ENCODE results near the gene CACNA1C.

CACNA1C gene

DNA sequence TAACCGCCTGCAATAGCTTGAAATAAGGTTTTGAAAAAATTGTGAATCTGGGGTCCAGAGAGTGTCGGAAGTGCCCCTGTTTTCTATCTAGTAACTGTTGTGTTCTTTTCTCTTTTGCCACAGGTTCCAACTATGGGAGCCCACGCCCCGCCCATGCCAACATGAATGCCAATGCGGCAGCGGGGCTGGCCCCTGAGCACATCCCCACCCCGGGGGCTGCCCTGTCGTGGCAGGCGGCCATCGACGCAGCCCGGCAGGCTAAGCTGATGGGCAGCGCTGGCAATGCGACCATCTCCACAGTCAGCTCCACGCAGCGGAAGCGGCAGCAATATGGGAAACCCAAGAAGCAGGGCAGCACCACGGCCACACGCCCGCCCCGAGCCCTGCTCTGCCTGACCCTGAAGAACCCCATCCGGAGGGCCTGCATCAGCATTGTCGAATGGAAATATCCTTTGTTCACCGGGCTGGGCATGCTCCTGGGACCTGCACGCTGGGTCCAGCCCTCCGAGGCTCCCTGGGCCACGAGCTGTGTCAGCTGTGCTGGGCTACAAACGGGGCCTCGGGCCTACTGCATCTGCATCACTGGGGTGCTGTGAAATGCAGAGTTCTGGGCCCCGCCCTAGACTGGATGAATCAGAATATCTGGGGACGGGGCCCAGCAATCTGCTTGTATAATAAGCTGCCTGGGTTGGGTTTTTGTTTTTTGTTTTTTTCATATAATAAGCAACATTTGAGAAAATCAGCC is 62.5 kb downstream of the CACNA1C start:
- H3K27ac ChIP-seq, result no peak overlapping the region
- TF ChIP-seq, protein P1, sequence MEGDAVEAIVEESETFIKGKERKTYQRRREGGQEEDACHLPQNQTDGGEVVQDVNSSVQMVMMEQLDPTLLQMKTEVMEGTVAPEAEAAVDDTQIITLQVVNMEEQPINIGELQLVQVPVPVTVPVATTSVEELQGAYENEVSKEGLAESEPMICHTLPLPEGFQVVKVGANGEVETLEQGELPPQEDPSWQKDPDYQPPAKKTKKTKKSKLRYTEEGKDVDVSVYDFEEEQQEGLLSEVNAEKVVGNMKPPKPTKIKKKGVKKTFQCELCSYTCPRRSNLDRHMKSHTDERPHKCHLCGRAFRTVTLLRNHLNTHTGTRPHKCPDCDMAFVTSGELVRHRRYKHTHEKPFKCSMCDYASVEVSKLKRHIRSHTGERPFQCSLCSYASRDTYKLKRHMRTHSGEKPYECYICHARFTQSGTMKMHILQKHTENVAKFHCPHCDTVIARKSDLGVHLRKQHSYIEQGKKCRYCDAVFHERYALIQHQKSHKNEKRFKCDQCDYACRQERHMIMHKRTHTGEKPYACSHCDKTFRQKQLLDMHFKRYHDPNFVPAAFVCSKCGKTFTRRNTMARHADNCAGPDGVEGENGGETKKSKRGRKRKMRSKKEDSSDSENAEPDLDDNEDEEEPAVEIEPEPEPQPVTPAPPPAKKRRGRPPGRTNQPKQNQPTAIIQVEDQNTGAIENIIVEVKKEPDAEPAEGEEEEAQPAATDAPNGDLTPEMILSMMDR (conservative IDR thresholded peaks at IDR 0.05), result no peak

DNA sequence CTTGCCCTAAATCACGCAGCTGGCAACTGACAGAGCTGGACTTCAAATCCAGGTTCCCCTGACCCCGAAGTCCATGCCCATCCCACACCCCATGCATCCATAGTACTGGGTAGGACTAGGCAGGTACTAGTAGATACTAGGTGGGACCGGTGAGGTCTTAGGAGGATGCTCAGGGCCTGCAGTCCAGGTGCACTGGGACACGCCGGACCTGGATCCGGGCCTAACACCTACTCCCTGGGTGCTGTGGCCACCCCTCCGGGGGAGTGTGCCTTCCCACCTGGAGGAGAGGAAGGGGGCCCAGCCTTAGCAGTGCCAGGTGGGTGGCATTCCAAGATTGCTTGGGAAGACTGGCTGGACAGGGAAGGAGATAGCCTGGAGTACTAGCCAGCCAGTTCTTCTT is 64.8 kb downstream of the CACNA1C start:
- TF ChIP-seq, protein P1 (conservative IDR thresholded peaks at IDR 0.05), result no peak
- no peak overlapping the region for H3K27ac ChIP-seq

DNA sequence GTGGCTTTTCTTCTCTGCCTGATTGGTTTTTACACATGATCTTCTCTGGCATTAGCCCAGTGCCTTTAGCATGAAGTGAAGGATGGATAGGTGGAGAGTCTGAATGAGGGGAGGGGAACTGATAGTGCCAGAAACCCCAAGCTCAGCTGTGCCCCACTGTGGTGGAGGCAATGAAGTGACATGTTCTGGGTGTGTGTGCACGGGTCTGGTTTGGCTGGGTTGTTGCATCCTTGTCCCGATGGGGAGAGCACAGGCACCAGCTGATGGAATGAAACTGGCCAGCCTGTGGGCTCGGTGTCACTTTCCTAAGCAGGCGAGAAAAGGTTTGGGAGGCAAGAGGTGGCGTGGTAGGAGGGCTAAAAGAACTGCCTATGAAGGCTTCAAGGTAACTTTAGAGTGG is 65.3 kb downstream of the CACNA1C start:
- no peak overlapping the region for H3K27ac ChIP-seq
- TF ChIP-seq, protein P1 (conservative IDR thresholded peaks at IDR 0.05), result no peak

DNA sequence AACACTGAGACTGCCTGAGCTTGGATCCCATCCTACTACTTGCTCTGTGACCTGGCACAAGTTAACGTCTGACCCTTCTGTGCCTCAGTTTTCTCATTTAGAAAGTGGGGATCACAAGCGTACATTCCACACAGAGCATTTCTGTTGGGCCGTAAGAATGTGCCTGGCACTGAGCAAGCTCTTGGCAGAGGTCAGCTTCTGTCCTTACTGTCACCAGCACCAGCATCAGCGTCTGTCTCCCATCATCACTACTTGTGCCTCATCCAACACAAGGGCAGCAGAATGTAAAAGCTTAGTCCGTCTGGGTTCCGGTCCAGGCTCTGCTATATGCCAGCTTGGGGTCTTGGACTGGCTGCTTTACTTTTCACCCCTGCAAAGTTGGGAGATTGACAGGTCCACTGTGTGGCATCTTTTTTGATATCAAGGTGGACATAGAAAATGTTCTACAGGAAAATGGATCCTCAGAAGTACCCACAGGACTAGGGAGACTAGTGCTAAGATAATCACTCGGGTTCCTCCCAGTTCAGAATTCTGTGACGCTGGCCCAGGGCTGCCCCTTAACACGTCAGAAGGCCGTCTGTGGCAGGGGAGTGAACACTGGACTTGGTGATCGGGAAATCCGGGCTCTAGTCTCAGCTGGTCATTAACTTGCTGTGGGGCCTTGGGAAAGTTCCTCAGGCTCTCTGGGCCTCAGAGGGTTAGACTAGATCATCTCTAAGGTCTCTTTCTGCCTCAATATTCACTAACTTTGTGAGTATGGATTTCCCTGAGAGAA is 65.9 kb downstream of the CACNA1C start:
- no peak overlapping the region for H3K27ac ChIP-seq
- TF ChIP-seq, protein P1 (conservative IDR thresholded peaks at IDR 0.05), result no peak

DNA sequence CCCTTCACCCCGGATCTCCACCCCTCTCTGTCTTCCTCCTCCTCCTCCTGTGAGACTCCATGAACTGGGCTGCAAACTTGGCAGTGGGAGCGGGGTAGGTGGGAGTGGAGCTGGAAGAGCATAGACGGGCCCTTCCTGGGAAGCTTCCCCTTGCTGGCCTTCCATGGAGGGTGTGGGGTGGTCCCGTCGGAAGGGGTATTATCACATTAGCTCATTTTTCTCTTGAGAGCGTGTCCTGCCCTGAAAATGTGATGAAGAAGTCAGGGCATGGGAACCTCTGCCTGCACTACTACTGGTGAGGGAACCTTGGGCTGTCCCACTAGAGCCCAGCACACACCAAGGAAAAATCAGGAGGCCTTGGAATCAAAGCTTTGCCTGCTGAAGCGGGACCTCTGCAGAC is 66.5 kb downstream of the CACNA1C start:
- no peak overlapping the region for H3K27ac ChIP-seq
- TF ChIP-seq, protein P1 (conservative IDR thresholded peaks at IDR 0.05), result no peak

DNA sequence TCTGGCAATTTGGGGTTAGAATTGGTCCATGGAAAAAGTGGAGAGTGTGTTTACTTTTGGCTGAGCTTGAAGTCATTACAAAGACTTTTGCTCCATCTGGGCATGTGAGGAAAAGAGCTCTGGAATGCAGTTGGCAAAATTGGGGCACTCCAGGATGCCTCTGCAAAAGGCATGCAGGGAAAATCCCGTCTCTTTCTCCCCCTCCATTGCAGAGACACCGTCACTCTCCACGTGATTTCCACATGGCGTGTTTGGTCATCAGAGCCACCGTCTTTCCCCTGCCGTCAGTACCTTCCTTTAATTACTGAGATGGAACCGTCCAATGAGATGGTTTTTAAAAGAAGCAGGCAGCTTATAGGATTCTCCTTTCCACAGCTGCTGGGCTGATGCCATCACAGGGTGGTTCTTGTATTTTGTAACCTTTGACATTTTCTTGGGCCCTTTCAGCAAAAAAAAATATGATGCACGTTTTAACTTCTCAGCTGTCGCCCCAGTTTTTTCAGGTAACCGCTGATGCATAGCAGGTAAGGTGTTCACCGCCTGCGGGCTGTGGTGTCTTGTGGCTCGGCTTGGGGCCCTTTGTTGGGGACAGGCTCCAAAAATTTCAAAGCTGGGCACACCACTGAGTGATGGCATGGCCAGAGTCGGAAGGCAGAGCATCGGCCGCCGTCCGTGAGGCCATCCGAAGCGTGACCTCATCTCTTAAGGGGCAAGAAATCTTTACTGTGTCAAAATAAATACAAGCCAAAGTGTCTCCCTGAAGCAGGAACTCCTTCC is 68.4 kb downstream of the CACNA1C start:
- TF ChIP-seq, protein P1 (conservative IDR thresholded peaks at IDR 0.05), result no peak
- H3K27ac ChIP-seq, result no peak overlapping the region

DNA sequence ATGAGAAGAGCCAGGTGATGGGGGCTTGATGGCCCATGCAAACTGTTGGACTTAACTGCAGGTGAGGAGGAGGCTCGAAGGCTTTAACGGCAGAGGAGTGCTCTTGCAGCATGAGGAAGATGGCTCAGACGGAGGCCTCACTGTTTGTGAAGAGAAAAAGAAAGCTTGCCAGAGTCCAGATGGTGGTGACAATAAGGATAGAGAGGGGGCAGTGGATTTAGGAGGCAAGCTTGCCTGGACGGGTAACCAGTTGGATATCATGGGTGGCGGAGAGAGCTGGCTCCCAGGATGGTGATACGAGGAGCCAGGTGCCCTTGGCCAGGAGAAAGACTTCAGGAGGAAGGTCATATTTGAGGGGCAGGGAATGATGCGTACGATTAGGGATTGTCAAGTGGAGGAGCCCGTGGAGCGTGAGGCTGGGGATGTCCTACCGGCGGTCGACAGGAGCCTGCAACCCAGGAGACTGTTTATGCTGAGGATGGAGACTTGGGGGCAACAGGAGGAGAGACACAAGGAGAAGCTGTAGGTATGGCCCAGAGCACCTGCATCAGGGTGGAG is 71.8 kb downstream of the CACNA1C start:
- H3K27ac ChIP-seq, result no peak overlapping the region
- TF ChIP-seq, protein P1 (conservative IDR thresholded peaks at IDR 0.05), result no peak
